Anterior cingulate cortex (tissue), 58 donors: ENCODE results near the gene CES1.
"Not testable (repeated sequence)": the region's sequence is repeated elsewhere in the genome, so short reads cannot be mapped to it uniquely, and the experiment has no call there.

ENCODE experiments used
- DNase-seq, 58 donors: peaks; one replicate each; lab custom pipeline; 2025; lab: John Stamatoyannopoulos, UW

Gene CES1

DNA sequence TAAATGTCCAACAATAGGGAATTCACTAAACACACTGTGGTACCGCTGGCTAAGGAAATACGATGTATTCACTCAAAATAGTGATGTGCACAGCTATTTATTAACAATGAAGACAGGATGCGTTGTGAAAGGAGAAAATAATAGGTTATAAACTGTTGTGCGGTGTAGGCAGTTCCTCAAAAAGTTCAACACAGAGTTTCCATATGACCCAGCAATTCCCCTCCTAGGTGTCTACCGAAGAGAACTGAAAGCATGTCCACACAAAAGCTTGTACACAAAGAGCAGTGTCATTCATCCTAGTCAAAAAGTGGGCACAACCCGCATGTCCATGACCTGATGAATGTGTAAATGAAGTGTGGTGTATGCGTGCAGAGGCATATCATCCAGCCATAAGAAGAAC, 1.2 kb upstream of the CES1 start:
- DNase-seq, result no peak

DNA sequence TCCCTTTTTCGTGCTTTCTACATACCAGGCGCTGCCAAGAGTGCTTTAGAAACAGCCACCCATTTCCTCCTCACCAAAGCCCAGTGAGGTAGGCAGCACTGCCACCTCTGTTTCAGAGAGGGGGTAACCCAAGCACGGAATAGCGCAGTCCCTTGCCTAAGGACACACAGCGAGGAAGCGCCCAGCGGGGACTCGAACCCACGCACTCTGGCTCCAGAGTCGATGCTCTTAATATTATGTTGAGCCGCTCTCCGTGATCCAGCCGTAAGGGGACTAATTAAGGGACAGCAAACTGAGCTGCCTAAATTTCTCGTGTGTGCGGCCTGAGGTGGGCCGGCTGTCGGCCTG, 497 bp downstream of the CES1 start:
- no peak for DNase-seq

DNA sequence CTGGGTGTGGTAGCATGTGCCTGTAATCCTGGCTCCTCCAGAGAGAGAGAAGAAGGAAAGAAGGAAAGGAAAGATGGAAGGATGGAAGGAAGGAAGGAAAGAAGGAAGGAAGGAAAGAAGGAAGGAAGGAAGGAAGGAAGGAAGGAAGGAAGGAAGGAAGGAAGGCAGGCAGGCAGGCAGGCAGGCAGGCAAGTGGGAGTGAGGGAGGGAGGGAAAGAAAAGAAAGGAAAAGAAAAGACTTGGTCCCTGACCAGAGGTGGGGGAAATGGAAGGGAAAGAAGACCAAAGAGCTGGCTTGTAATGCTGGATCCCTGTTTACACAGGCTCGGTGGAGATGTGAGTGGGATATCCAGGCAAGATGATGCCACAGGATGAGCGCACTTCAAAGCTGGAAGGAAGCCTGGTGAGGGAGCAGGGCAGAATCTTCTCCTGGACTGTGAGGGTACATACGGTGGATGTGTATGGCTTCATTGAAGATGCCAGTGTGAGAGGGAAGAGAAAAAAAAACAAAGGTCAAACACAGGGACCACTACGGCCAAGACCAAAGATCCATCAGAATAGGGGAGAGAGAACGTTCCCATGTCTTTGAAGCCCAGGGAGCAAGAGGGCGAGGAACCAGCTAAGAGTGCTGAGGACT, 2.1 kb downstream of the CES1 start:
- no peak for DNase-seq

DNA sequence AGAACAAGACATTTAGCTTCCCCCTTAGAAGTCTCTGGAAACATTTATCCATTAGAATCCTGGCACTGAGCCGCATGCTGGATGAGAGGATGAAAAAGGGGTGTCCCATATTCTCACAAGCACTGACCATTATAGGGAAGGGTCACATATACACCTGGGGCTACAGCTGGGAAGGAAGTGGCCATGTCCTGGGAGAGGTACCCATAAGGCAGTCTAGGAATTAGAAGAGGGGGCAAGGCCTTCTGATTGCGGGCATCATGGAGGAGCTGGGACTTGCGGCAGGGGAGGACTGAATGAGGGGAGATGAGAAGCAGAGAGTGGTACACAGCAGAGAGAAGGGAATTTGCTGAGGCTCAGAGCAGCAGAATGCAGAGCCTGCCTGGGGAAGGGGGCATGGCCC, 3.7 kb downstream of the CES1 start:
- not testable (repeated sequence) for DNase-seq

DNA sequence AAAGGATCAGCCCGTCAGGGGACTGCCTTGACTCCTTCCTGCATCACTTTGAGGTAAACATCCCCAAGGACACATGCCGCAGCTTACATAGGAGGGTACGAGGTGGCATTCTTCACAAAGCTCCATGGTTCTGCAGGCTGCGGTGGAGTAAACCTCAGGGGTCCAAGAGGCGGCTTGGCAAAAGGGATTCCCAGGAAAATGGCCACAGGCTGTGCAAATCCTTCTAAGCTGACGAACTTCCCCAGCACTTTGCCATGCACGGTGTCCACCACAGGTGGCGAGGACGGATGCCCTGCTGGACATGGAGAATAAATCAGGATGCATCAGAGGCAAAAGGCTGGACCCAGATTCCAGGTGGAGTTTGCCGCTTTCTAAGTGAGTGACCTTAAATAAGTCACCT, 4.2 kb downstream of the CES1 start:
- DNase-seq, result no peak

DNA sequence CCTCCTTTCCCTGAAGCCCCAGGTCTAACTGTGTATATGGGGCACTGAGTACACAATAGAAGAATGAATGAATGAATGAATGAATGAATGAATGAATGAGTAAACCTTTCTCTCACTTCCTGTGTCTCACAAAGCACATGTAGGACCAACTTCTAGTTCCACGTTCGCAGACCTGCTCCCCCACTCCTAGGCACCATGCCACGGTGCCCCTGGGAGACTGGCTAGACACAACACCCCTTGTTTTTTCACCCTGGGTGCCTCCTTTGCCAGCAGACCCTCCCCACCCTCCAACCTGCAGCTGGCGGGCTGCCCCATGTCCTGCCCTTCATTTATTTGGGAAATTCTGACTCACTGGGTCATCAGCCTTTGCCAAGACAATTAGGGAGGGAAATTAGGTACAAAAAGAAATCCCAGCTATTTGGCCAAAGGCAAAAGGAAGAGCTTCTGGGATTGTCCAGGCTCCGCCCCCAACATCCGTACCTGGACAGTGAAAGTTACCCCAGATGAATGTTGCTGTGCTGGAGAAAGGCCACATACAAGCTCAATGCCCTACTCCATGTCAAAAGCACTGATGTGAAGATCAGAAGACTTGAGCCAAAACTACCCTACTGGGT, 7.7 kb downstream of the CES1 start:
- DNase-seq, result no peak

DNA sequence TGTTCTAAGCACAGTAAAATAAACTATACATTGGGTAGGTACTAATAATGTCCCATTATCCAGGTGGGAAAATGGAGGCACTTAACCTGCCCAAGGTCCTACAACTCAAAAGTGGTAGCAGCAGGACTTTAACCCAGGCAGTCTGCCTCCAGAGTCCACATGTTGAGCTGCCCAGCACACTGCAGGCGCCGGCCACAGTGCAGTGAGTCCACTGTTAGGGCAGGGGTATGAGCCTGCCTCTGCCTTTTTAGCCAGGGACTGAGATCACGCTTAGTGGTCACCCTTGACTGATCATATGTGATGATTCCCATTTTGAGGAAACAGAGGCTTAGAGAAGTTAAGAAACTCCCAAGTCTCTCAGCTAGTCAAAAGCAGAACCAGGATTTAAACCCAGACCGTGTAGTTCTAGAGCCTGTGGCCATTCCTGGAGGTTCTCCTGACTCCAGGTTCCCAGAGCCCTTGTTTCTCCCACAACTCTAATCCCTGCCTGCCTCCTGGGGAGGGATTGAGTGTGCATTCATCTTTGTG, 8.4 kb downstream of the CES1 start:
- DNase-seq, result no peak

DNA sequence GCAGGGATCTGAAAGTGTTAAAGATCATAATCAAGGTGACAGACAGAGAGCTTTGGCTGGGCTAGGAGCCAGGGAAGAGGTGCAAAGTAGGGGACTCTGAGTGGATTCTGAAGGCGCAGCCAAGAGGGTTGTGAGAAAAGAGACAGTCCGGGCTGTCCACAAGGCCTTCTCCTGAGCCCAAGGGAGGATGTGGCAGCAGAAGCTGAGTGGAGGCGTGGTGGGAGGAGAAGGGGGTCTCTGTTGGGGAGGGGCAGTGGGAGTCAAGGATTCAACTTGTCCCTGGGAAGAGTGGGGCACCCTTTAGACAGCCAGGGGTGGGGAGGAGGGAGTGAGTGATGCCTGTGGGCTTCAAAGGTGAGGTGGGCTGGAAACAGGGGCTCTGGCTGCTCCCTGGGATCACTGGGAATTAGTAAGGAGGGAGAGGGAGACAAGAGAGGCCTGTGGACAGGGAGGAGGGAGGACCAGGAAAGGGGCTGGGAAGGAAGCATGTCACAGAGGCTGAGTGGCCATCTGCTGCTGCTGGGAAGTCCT, 10.6 kb downstream of the CES1 start:
- no peak for DNase-seq

DNA sequence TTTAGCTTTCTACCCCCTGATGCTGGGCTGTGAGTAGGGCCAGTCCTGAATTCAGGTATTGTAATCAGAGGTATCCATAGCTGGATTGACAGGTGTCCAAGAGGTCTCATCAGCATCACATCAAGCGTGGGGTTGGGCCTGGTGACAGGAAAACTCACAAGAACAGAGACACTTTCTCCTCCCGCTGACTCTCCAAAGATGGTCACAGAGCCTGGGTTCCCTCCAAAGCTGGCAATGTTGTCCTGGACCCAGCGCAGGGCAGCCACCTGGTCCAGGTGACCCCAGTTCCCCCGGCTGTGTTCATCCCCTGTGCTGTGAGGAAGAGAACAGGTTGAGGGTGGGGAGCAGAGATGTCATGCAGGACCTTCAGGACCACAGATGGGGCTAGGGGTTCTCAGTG, 11.7 kb downstream of the CES1 start:
- no peak for DNase-seq

DNA sequence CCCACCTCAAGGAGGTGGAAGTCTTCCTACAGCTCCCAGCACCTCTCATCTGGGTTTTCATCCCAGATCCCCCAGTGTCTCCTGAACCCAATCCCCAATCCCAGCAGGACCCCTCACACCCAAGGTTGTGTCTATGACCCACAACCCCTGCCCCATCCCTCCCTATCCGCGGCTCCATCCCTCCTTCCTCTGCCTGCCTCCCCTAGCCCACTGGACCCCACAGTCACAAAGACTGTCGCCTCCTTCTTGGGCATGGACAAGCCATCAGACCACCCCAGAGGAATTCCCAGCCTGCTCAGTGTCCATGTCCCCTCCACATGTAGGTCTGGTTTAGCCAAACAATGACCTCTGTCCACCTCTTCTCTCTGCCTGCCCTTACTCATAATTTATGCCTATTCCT, 12.3 kb downstream of the CES1 start:
- no peak for DNase-seq

DNA sequence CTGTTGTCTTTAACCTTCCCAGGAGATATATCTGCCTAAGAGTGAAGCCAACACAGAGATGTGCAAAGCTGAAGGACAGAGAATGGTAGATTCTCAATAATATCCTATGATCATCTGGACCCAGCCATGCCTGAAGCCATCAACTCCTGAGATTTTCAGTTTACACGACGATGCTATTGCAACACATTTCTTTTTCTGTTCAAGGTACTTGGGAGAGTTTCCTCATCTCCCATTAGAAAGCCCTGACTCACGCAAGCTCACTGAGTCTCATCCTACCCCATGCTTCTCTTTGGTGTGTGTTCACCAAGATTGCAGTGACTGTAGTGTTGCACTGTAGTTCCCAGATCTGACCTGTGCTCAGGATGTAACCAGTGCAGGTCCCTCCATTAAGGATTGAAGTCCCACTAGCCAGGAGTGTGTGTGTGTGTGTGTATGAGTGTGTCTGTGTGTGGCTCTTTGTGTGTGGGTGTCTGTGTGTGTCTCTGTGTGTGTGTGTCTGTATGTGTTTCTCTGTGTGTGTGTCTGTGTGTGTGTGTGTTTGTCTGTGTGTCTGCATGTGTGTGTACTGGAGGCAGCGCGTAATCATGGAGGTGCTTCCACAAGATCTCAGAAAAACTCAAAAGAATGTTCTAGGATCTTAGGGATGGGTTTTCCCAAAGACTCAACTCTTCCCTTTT, 15.5 kb downstream of the CES1 start:
- DNase-seq, result no peak

DNA sequence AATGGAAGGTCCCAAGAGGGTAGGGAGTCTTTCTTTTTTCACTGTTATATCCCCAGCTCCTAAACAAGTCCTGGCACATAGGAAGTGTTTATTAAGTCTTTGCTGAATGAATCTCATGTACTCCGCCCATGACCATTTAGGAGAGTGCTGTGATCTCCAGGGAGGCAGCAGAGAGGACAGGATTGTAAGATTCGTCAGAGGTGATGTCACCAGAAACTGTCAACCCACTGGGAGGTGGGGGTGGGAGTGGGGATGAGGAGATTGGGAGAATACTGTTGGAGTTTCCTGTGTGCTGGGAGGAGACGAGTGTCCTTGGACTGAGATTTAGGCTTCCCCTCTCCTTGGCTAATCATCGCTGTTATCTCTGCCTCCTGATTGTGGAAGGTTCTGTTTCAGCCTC, 16.7 kb downstream of the CES1 start:
- DNase-seq, result peak in 1 of 58 donors; percentile 12

DNA sequence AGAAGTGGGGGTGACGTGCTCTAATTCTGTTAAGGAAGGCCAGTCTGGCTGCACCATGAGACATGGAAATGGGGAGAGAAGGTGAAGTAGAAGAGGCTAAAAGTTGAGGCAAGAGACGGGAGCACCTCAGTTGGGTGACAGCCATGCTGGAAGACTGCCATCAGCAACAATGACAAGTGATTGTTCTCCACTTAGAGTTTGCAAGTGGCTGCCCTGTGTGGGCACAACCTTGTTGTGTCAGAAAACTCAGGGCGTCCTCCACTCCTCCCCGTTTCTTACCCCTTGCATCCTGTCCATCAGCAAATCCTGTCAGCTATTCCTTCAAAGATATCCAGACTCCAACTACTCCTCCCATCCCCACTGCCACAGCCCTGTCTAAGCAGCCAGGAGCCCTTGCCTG, 17.6 kb downstream of the CES1 start:
- no peak for DNase-seq

DNA sequence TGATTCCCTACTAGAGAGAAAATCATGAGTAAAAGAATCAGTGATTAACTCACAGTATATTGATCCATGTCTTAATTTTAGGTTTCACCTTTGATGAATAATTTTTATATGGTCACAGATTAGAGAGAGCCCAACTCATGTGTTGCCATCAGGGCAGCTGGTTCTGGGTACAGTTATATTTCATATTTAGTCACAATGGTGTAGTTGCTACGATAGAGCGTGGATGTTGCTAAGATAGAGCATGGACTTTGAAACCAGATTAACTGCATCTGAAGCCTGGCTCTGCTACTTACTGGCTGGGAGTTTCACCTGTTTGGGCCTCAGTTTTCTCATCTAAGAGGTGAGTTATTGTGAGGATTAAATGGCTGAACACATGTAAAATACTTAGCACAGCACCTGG, 18.7 kb downstream of the CES1 start:
- not testable (repeated sequence) for DNase-seq

DNA sequence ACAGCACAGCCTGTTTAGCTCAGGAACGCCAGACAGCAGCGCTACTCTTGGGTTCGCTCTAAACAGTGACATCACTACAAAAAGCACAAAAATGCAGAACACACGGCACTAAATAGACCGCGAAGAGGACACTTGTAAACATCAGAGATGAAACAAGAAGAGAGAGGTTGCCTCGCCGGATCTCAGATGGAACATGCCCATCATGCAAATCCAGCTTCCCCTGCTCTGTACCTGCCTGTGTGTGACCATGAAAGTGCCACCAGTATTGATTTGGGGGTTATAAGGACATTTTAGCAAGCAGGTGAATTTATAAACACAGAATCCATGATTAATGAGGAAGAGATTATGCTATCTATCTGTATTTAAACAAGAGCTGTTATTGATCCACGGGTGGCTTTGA, 19.2 kb downstream of the CES1 start:
- DNase-seq, result not testable (repeated sequence)

DNA sequence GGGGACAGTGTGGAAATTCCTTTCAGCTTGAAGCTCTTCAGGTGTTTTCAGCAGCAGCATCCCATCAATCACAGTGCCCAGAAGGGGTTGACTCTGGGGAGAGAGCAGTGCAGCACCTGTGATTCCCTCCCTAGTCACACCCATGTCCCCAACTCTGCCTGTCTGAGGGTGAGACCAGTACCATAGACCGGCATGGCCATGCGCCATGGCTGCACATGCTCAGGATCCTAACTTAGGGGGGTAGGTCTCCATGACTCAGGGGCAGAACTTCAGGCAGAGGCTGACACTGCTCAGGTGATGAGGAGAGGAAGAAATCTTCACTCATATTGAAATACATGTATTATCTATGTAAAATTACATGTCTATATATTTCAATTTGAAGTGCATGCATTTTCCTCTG, 19.9 kb downstream of the CES1 start:
- DNase-seq, result no peak

DNA sequence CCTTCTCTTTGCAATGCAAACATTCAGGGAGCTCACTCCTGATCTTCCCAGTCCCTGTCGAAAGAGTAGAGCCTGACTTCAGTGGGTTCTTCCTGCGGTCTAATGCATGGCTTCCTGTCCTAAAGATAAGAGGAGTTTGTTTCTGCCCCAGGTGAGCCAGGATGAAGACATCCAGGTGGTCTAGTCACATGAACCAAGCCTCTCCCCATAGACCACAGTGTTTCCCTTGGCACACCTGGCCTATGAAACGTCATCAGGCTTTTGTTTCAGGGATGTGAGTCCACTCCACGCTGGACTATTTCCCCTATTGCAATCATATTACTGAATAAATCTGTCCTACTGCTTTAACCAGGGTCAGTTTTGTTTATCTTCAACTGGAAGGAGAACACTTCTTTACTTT, 21.1 kb downstream of the CES1 start:
- no peak for DNase-seq

DNA sequence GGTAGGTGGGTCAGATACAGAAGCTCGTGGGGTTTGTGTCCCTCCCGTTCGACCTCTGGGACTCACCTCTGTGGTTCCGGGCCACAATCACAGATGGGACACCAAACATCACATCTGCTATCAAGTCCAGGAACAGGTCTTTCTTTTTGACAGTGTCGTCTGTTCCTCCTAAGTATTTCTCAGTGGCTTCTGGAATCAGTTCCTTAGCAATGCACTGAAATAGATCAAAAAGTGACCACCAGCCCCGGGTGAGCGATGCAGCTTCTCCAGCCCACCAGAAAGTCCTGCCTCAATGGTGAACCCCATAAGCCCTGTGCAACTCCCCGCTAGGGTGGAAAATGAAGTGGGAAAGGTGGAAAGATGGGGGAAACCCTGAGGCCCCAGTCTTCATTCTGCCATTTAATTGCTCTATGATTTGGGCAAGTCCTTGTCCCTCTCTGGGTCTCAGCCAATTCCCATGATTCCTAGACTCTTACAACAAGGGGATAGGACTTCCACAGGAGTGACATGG, 22.4 kb downstream of the CES1 start:
- DNase-seq, result no peak

DNA sequence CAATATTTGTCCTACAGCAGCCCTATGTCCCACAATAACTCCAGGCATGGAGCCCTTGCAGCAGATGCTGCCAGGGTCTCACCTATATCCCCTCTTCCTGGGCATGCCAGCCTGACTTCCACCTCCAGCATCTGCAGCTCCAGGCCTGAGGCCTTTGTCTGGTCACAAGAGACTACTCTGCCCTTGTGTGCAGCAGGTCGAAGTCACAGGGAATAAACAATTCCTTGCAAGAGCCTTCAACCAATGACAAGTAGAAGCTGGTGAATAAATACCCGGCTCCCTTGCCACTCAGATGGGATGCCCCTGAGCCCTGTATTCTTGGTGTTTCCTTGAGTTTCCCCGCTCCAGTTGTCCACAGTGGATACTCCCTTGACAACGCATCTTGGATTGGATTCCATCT, 23.0 kb downstream of the CES1 start:
- no peak for DNase-seq

DNA sequence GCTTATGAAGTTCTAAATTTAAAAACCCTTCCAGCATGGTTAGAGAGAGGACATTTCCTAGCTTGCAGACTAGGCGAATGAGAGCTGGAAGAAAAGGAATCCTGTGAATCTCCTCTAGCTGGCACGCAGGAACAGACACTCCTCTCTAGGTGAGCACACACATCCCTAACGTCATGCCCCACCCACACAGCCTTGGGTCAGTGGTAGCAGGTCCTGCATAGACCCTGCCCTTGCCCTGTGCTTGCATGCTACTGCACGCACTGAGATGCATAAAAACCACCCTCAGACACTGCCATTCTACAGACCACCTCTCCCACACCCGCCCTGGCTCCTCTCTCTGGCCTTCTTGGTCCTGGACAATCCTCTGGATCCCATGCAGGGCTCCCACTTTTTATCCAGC, 23.5 kb downstream of the CES1 start:
- no peak for DNase-seq

DNA sequence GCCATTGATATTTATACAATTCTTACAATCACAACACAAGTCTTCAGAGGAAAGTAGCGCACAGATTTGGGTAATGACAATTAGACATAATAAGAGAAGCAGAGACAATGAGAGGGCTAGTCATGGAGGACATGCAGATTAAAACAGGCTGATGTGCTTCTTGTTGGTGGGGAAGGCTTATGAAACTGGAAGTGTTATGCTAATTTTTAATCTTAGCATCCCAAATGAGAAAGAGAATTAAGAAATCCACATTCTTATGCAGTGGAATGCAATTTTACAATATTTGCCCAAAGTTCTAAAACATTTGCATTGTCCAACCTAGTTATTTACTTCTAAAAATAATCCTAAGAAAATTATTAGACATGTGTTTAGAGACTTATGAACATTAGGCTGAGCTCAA, 24.6 kb downstream of the CES1 start:
- DNase-seq, result not testable (repeated sequence)

DNA sequence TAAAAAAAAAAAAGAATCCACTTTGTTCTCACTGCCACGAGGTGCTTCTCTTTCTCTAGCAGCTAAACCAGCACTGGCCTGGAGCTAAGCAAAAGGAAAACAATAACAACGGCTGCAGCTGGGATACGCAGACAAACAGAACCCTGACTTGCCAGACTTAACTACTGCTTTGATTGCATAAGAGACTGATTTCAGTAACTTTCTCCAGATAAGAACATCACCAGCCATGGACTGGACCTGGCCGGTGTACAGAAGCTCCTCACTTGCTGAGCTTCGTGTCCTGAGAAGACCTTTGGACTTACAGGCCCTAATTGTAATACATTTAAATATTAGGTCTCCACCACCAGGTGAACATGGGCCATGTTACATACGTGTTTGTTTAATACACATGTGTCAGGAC, 27.8 kb downstream of the CES1 start:
- not testable (repeated sequence) for DNase-seq
